ENCODE results near the gene GAB2.

The GAB2 gene

GRCh38 chr11:78395597-78395996 lies 22.0 kb downstream of the GAB2 start:
- no peak for DNase-seq (ENCODE audit: low read depth)
- in situ Hi-C loops (cut with HindIII; ENCODE audit: low sequenced_read_pairs), result no loop called here
- no peak overlapping the region for H3K4me3 ChIP-seq (ENCODE audit: low read depth, low read length)
- no peak for TF ChIP-seq CTCF (IDR thresholded peaks at IDR 0.05; ENCODE audit: low read depth, low read length, missing control alignments)

GRCh38 chr11:78392854-78393253 lies 24.8 kb downstream of the GAB2 start:
- DNase-seq (ENCODE audit: low read depth), result no peak
- TF ChIP-seq CTCF (IDR thresholded peaks at IDR 0.05; ENCODE audit: low read depth, low read length, missing control alignments), result no peak
- no peak overlapping the region for H3K4me3 ChIP-seq (ENCODE audit: low read depth, low read length)
- in situ Hi-C loops (cut with HindIII; ENCODE audit: low sequenced_read_pairs), result no loop called here

- in situ Hi-C loops (cut with HindIII; ENCODE audit: low sequenced_read_pairs), result no loop called here
- no peak overlapping the region for H3K4me3 ChIP-seq (ENCODE audit: low read depth, low read length)
- TF ChIP-seq CTCF (IDR thresholded peaks at IDR 0.05; ENCODE audit: low read depth, low read length, missing control alignments), result no peak
- no peak for DNase-seq (ENCODE audit: low read depth)
Measured at GRCh38 chr11:78391424-78391823, 26.2 kb downstream of the GAB2 start.

- DNase-seq (ENCODE audit: low read depth), result no peak
- in situ Hi-C loops (cut with HindIII; ENCODE audit: low sequenced_read_pairs), result no loop called here
- H3K4me3 ChIP-seq (ENCODE audit: low read depth, low read length), result no peak overlapping the region
- no peak for TF ChIP-seq CTCF (IDR thresholded peaks at IDR 0.05; ENCODE audit: low read depth, low read length, missing control alignments)
Measured at GRCh38 chr11:78390809-78391208, 26.8 kb downstream of the GAB2 start.

GRCh38 chr11:78386215-78386941 lies 31.2 kb downstream of the GAB2 start:
- H3K4me3 ChIP-seq (ENCODE audit: low read depth, low read length), result no peak overlapping the region
- no peak for TF ChIP-seq CTCF (IDR thresholded peaks at IDR 0.05; ENCODE audit: low read depth, low read length, missing control alignments)
- in situ Hi-C loops (cut with HindIII; ENCODE audit: low sequenced_read_pairs), result no loop called here
- no peak for DNase-seq (ENCODE audit: low read depth)

GRCh38 chr11:78385205-78385604 lies 32.4 kb downstream of the GAB2 start:
- no peak for TF ChIP-seq CTCF (IDR thresholded peaks at IDR 0.05; ENCODE audit: low read depth, low read length, missing control alignments)
- in situ Hi-C loops (cut with HindIII; ENCODE audit: low sequenced_read_pairs), result no loop called here
- no peak for DNase-seq (ENCODE audit: low read depth)
- H3K4me3 ChIP-seq (ENCODE audit: low read depth, low read length), result no peak overlapping the region

Measured in astrocyte of the cerebellum (primary cell).